VCaP (cell line): Measurements from ENCODE around the gene APOD.

Experiments
- H3K27ac ChIP-seq: fragments of 450-650 bp; 2 replicates; pipeline ENCODE4 v1.5.1; 2017
- TF ChIP-seq, protein P1 (sequence below): fragments of 450-650 bp; conservative IDR thresholded peaks from 2 replicates; pipeline ENCODE4 v1.5.1; 2017; ENCODE audit warnings: mild to moderate bottlenecking, moderate library complexity

APOD gene

DNA sequence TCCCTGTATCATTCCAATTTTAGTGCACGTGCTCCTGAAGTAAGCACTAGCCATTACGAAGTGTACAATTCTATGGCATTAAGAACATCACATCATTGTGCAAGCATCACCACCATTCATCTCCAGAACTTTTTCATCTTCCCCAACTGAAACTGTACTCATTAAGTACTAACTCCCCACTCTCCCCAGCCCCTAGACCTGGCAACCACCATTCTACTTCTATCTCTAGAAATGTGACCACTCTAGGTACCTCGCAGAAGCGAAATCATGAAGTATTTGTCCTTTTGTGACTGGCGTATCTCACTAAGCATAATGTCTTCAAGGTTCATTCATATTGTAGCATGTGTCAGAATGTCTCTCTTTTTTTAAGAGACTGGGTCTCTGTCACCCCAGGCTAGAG, 52.1 kb downstream of the APOD start:
- no peak overlapping the region for H3K27ac ChIP-seq
- TF ChIP-seq, protein P1, sequence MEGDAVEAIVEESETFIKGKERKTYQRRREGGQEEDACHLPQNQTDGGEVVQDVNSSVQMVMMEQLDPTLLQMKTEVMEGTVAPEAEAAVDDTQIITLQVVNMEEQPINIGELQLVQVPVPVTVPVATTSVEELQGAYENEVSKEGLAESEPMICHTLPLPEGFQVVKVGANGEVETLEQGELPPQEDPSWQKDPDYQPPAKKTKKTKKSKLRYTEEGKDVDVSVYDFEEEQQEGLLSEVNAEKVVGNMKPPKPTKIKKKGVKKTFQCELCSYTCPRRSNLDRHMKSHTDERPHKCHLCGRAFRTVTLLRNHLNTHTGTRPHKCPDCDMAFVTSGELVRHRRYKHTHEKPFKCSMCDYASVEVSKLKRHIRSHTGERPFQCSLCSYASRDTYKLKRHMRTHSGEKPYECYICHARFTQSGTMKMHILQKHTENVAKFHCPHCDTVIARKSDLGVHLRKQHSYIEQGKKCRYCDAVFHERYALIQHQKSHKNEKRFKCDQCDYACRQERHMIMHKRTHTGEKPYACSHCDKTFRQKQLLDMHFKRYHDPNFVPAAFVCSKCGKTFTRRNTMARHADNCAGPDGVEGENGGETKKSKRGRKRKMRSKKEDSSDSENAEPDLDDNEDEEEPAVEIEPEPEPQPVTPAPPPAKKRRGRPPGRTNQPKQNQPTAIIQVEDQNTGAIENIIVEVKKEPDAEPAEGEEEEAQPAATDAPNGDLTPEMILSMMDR = no peak

DNA sequence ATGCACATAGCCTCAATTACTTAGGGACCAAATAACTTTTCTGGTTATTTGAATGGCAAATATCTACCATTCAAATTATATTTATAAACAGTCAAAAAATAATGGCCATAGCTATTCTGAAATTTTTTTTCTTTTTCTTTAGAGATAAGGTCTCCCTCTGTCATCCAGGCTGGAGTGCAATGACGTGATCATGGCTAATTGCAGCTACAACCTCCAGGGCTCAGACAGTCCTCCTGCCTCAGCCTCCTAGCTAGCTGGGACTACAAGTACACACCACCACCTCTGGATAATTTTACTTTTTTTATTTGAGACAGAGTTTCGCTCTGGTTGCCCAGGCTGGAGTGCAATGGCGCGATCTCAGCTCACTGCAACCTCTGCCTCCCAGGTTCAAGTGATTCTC, 57.2 kb downstream of the APOD start:
- no peak overlapping the region for H3K27ac ChIP-seq
- TF ChIP-seq, protein P1 = no peak

DNA sequence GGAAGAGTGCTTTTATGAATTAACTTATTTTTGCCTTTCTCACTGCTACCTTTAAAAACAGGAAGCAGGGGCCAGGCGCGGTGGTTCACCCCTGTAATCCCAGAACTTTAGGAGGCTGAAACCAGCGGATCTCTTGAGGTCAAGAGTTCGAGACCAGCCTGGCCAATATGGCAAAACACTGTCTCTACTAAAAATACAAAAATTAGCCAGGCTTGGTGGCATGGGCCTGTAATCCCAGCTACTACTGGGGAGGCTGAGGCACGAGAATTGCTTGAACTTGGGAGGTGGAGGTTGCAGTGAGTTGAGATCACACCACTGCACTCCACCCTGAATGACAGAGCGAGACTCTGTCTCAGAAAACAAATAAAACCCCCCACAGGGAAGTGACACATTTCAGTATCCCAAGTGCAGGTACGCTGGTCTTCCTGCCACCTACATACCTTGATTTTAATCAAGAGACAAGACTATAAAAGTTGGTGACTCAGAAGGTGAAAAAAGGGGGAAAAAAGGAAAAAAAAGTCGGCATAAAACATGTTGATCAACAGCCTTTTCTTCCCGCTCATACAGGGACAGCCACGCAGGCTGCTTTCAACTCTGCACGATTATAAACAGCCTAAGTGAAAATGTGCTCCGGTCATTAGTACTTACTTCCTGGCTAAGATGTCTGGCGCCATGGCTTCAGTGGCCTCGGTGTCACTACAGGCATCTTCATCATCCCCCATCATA, 59.4 kb downstream of the APOD start:
- H3K27ac ChIP-seq = no peak overlapping the region
- TF ChIP-seq, protein P1 = no peak

DNA sequence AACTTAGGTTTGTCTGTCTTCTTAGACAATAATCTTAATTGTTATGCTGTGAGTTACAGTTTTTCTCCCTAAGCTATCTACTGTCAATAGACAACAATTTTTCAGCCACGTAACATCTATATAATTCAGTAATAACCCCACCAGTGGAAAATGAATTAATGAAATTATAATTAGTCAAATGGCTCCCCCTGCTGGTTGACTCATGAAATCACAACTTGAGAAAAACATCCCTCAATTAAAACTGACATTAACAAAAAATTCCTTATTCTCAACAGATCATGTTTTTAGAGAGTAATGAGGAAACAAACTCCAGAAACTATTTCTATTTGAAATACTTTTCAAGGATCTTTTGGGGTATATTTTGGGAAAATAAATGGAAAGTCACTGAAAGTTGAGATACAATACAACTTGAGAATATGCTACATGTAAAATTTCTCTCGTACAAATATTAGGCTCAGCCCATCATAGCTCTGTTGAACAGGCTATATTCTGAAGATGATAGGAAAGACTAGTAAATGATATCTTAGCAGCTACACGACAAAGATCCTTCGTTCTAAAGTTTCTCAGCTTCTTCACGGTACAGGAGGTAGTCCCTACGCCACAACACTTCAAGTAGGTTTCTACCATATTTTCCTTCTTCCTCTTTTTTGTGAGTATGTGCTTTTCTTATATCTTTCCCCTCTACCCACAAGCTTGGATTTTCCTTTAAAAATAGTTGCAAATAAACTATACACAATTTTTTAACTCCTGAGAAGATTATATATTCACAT, 61.3 kb downstream of the APOD start:
- no peak overlapping the region for H3K27ac ChIP-seq
- TF ChIP-seq, protein P1 = peak; percentile 67
